ENCODE measurements around the gene P2RY6.

DNA sequence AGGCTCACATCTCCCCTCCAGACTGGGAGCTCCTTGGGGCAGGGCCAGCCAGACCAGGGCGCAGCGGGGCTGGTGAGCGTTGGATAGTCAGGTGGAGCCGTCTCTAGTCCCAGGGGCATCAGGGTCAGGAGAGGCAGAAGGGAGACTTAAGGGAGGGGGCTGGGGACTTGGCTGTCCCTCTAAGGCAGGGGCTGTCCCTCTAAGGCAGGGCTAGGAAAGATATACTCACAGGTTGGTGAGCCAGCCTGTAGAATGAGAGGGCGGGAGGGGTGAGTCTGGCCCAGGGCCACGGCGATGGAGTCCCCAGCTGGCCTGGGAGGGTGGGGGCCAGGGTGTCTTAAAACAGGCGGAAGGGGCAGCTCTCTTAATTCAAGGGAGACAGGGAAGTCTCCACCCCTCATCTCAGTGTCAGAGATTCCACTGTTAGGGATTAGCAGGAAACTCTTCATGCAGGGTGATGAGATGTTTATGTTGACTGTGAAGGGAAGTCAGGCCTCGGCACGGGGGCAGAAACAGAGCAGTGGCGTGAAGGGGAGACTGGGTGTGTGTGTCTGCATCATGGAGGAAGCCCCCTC lies 42.7 kb upstream of the P2RY6 start:
- TF ChIP-seq TAF1 (IDR thresholded peaks at IDR 0.05; ENCODE audit: low read depth, low read length) (no peak), POLR2A (IDR thresholded peaks at IDR 0.05; ENCODE audit: low read depth, low read length) (no peak), POLR2AphosphoS5 (IDR thresholded peaks at IDR 0.05; ENCODE audit: low read depth, low read length) (no peak), SPI1 (IDR thresholded peaks at IDR 0.05; ENCODE audit: low read depth, low read length) (no peak), POU2F2 (IDR thresholded peaks at IDR 0.05; ENCODE audit: low read depth, low read length) (no peak), PAX5 (IDR thresholded peaks at IDR 0.05; ENCODE audit: insufficient read depth, low read length, severe bottlenecking) (no peak)
